ENCODE results near the gene SEC14L3.

DNA sequence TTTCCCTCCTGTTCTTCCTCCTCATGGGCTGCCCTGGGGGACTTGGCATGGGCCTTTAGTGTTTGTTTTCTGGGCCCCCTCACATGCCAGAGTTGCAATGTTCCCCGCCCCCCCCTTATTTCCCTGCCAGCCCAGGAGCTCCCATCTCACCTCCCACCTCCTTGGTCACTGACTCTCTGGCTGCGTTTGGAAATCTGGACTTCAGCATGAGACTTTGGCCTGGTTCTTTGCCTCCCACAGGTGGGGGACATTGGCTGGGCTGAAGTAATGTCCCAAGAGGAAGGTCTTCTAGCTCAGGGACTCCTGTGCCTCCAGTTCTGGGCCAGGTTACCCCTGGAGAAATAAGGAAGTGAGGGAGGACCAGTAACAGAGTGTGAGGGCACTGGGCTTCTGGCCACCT is 39.3 kb downstream of the SEC14L3 start:
- no peak for TF ChIP-seq EZH2phosphoT487 (IDR thresholded peaks at IDR 0.05; ENCODE audit: low read depth, severe bottlenecking, unreplicated experiment)
- TF ChIP-seq, protein P1, sequence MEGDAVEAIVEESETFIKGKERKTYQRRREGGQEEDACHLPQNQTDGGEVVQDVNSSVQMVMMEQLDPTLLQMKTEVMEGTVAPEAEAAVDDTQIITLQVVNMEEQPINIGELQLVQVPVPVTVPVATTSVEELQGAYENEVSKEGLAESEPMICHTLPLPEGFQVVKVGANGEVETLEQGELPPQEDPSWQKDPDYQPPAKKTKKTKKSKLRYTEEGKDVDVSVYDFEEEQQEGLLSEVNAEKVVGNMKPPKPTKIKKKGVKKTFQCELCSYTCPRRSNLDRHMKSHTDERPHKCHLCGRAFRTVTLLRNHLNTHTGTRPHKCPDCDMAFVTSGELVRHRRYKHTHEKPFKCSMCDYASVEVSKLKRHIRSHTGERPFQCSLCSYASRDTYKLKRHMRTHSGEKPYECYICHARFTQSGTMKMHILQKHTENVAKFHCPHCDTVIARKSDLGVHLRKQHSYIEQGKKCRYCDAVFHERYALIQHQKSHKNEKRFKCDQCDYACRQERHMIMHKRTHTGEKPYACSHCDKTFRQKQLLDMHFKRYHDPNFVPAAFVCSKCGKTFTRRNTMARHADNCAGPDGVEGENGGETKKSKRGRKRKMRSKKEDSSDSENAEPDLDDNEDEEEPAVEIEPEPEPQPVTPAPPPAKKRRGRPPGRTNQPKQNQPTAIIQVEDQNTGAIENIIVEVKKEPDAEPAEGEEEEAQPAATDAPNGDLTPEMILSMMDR (IDR thresholded peaks at IDR 0.05; ENCODE audit: poor library complexity), result no peak
